ENCODE data around the gene IL1F10. TPM values are rescaled to one million over a fixed set of nuclear protein-coding genes. Genes with fewer than 3 reads are reported as not detected.

IL1F10 gene
- total and polyA plus RNA-seq, 12 donors, result not detected

DNA sequence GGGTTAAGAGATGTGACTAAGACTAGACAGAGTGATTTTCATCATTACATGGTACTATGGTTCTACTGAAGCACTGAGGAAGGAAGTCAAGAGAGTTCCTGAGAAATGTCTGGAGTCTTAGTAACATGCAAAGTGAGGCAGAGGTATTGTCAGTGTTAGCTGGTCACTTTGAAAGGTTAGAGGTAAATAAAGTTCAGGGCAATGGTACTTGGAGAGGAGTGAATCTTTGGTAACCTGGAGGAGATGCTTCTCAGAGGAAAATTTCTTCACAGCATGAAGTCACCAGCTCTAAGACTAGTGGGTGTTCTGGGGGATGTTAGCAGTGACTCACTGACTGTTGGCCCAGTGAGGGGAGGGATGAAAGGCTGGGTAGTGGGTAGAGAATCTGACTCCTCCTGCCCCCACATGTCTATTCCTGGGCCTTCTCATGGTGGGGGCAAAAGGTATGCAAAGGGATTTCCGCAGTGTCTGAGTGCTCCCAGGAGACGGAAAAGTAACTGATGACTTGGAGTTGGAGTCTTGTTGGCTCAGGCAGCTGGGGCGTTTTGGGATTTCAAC is 36.4 kb downstream of the IL1F10 start:
- 55 to 63% methylated on average over 3 of the region's 3 CpGs for WGBS, 2 donors
- peaks cover 0 to 9% (median 0%) of the 10 kb centered on the region in 11 donors for H3K9me3 ChIP-seq
- no peak overlapping the region for H3K27ac ChIP-seq
- peaks cover 0 to 6% (median 0%) of the 10 kb centered on the region in 9 donors for H3K4me1 ChIP-seq
- TF ChIP-seq CTCF (IDR thresholded peaks at IDR 0.05), result no peak
- H3K4me3 ChIP-seq, result no peak overlapping the region
- intact Hi-C loops (cut with DNase I), result no loop called here
- no peak for ATAC-seq
- peaks cover 0 to 24% (median 7%) of the 10 kb centered on the region in 7 donors for H3K27me3 ChIP-seq
- no peak for DNase-seq
- no peaks in the 10 kb centered on the region for H3K36me3 ChIP-seq

- no peak for TF ChIP-seq CTCF (IDR thresholded peaks at IDR 0.05)
- Histone ChIP-seq H3K4me3 (no peak overlapping the region), H3K27ac (no peak overlapping the region), H3K9me3 (peaks cover 0 to 9% (median 0%) of the 10 kb centered on the region in 11 donors), H3K36me3 (no peaks in the 10 kb centered on the region), H3K4me1 (peaks cover 0 to 6% (median 0%) of the 10 kb centered on the region in 9 donors), H3K27me3 (peaks cover 0 to 28% (median 10%) of the 10 kb centered on the region in 7 donors)
- no peak for ATAC-seq
- WGBS, 2 donors, result 72 to 74% methylated on average over 6 of the region's 6 CpGs
- no peak for DNase-seq
- intact Hi-C loops (cut with DNase I), result no loop called here
These were observed 37.4 kb downstream of the IL1F10 start for GRCh38 chr2:113105047-113105785.

GRCh38 chr2:113111121-113111520 is 43.4 kb downstream of the IL1F10 start:
- 72 to 76% methylated on average over 3 of the region's 3 CpGs for WGBS, 2 donors
- no peak for TF ChIP-seq CTCF (IDR thresholded peaks at IDR 0.05)
- ATAC-seq, result no peak
- DNase-seq, result no peak
- no peak overlapping the region for H3K4me3 ChIP-seq
- H3K9me3 ChIP-seq, result no peaks in the 10 kb centered on the region
- no peak overlapping the region for H3K27ac ChIP-seq
- intact Hi-C loops (cut with DNase I), result no loop called here
- no peaks in the 10 kb centered on the region for H3K36me3 ChIP-seq
- peaks cover 0 to 22% (median 0%) of the 10 kb centered on the region in 9 donors for H3K4me1 ChIP-seq
- H3K27me3 ChIP-seq, result peaks cover 0 to 33% (median 17%) of the 10 kb centered on the region in 7 donors

GRCh38 chr2:113111823-113112287 is 44.1 kb downstream of the IL1F10 start:
- TF ChIP-seq CTCF (IDR thresholded peaks at IDR 0.05), result no peak
- peaks cover 0 to 29% (median 0%) of the 10 kb centered on the region in 9 donors for H3K4me1 ChIP-seq
- H3K36me3 ChIP-seq, result no peaks in the 10 kb centered on the region
- H3K4me3 ChIP-seq, result no peak overlapping the region
- no peak for DNase-seq
- ATAC-seq, result peak in 1 of 8 donors; percentile 13
- intact Hi-C loops (cut with DNase I), result no loop called here
- WGBS, 2 donors, result 65 to 73% methylated on average over 6 of the region's 6 CpGs
- H3K27me3 ChIP-seq, result peaks cover 0 to 32% (median 17%) of the 10 kb centered on the region in 7 donors
- no peaks in the 10 kb centered on the region for H3K9me3 ChIP-seq
- H3K27ac ChIP-seq, result no peak overlapping the region

Data from heart right ventricle (tissue), 16 donors.